ENCODE results near the gene TBCD.

TBCD gene

GRCh38 chr17:82713071-82713723 is 38.7 kb upstream of the TBCD start:
- DNase-seq: no peak
- H3K4me1 ChIP-seq: no peaks in the 10 kb centered on the region
- 0 out of 2 replicates have a peak, but pooled peaks cover 3% of the 10 kb centered on the region for H3K36me3 ChIP-seq
- peaks cover 3% of the 10 kb centered on the region; the same call in 1 of the 2 replicates for H3K9me3 ChIP-seq
- H3K4me3 ChIP-seq (ENCODE audit: low read depth, low read length): no peak overlapping the region
- no peak for TF ChIP-seq CTCF (IDR thresholded peaks at IDR 0.05; ENCODE audit: low read depth, low read length)
- no peaks in the 10 kb centered on the region for H3K27me3 ChIP-seq

GRCh38 chr17:82716203-82717010 is 35.5 kb upstream of the TBCD start, which contains the start of gene FN3KRP:
FN3KRP (plus strand) TSS chr17:82716706; CDS start chr17:82716756, 50 bp downstream.
- DNase-seq: peak; percentile 94
- H3K27me3 ChIP-seq: no peaks in the 10 kb centered on the region
- H3K4me3 ChIP-seq (ENCODE audit: low read depth, low read length): peak within 1 kb of the TSS; percentile 82
- TF ChIP-seq CTCF (IDR thresholded peaks at IDR 0.05; ENCODE audit: low read depth, low read length): no peak
- no peaks in the 10 kb centered on the region for H3K4me1 ChIP-seq
- H3K36me3 ChIP-seq: peaks cover 14% of the 10 kb centered on the region
- peaks cover 3% of the 10 kb centered on the region; the same call in 1 of the 2 replicates for H3K9me3 ChIP-seq

- H3K27me3 ChIP-seq: no peaks in the 10 kb centered on the region
- no peak for DNase-seq
- peaks cover 17% of the 10 kb centered on the region for H3K36me3 ChIP-seq
Observed at GRCh38 chr17:82718986-82719685, 32.7 kb upstream of the TBCD start.

GRCh38 chr17:82720204-82720603 is 31.7 kb upstream of the TBCD start:
- peaks cover 17% of the 10 kb centered on the region for H3K36me3 ChIP-seq
- no peak overlapping the region for H3K4me3 ChIP-seq (ENCODE audit: low read depth, low read length)
- peaks cover 3% of the 10 kb centered on the region; the same call in 1 of the 2 replicates for H3K9me3 ChIP-seq
- no peaks in the 10 kb centered on the region for H3K27me3 ChIP-seq
- no peak for TF ChIP-seq CTCF (IDR thresholded peaks at IDR 0.05; ENCODE audit: low read depth, low read length)
- DNase-seq: no peak
- H3K4me1 ChIP-seq: no peaks in the 10 kb centered on the region

More at GRCh38 chr17:82718986-82719685, 32.7 kb upstream of the TBCD start:
- H3K9me3 ChIP-seq: peaks cover 3% of the 10 kb centered on the region; the same call in 1 of the 2 replicates
- no peak overlapping the region for H3K4me3 ChIP-seq (ENCODE audit: low read depth, low read length)
- H3K4me1 ChIP-seq: no peaks in the 10 kb centered on the region
- TF ChIP-seq CTCF (IDR thresholded peaks at IDR 0.05; ENCODE audit: low read depth, low read length): no peak

GRCh38 chr17:82722341-82723013 is 29.4 kb upstream of the TBCD start:
- Histone ChIP-seq H3K4me1 (no peaks in the 10 kb centered on the region), H3K4me3 (ENCODE audit: low read depth, low read length) (no peak overlapping the region), H3K9me3 (no peaks in the 10 kb centered on the region), H3K27me3 (no peaks in the 10 kb centered on the region), H3K36me3 (peaks cover 20% of the 10 kb centered on the region)
- no peak for DNase-seq
- no peak for TF ChIP-seq CTCF (IDR thresholded peaks at IDR 0.05; ENCODE audit: low read depth, low read length)
